Panc1 (cell line): ENCODE results near the gene CLMP. TPM values are rescaled to one million over a fixed set of nuclear protein-coding genes. Genes with fewer than 3 reads are reported as not detected.
A peak's percentile ranks its signal among the peaks of the same experiment; 100 is the strongest.

Source experiments
- ATAC-seq: fragments of 200-7000 bp; cut with Tn5 transposase; 2 replicates; pipeline ENCODE4 v1.9.1; 2020; ENCODE audit warnings: mild to moderate bottlenecking, moderate library complexity
- BruUV-seq: library from RNA; stranded (reverse); fragments of 400-500 nt; replicated peaks from 2 replicates; lab custom pipeline; 2021; lab: Mats Ljungman, UMichigan
- CTCF ChIA-PET: fragments of 300-600 bp; sonication (Branson Sonifier 250); formaldehyde crosslinking; loops from one replicate; lab custom pipeline; 2022; ENCODE audit warnings: antibody characterized with exemption; lab: Charles Lee
- POLR2A ChIA-PET: fragments of 300-600 bp; sonication (Branson Sonifier 250); formaldehyde crosslinking; loops from one replicate; lab custom pipeline; 2022; ENCODE audit warnings: antibody characterized with exemption; lab: Charles Lee
- DNase-seq: peaks from one replicate; pipeline ENCODE4 v3.0.0-alpha.2; 2010; ENCODE audit warnings: low read depth, low spot score
- H3K27ac ChIP-seq: 2 replicates; pipeline ENCODE4 v1.5.1; 2011; ENCODE audit warnings: mild to moderate bottlenecking, low read length, inconsistent platforms
- H3K27me3 ChIP-seq: fragments of 200-500 bp; sonication (Bioruptor generic); 2 replicates; pipeline ENCODE4 v1.6.0; 2014; ENCODE audit warnings: low read length, inconsistent platforms; ENCODE audit not compliant: control insufficient read depth, insufficient read depth
- H3K36me3 ChIP-seq: fragments of 200-500 bp; sonication (Bioruptor generic); 2 replicates; pipeline ENCODE4 v1.5.1; 2014; ENCODE audit warnings: inconsistent platforms, mild to moderate bottlenecking, low read length, moderate library complexity; ENCODE audit not compliant: control insufficient read depth, insufficient read depth
- H3K4me1 ChIP-seq: 2 replicates; pipeline ENCODE4 v1.5.1; 2011; ENCODE audit warnings: inconsistent platforms, mild to moderate bottlenecking, low read length, moderate library complexity; ENCODE audit not compliant: control insufficient read depth, insufficient read depth
- H3K4me3 ChIP-seq, 2 experiments: 2 replicates each; pipeline ENCODE4 v1.5.1; 2011 to 2012; ENCODE audit warnings: low read depth in 2 of 2, low read length in 2 of 2, mild to moderate bottlenecking in 2 of 2, inconsistent platforms in 1 of 2, moderate library complexity in 1 of 2
- H3K9me3 ChIP-seq: fragments of 200-500 bp; sonication (Bioruptor generic); 2 replicates; pipeline ENCODE4 v1.5.1; 2014; ENCODE audit warnings: low read depth, mild to moderate bottlenecking, inconsistent platforms, low read length, moderate library complexity; ENCODE audit not compliant: control insufficient read depth, insufficient read depth
- CTCF ChIP-seq: fragments of 450-650 bp; IDR thresholded peaks from 2 replicates; pipeline ENCODE4 v1.5.1; 2017; ENCODE audit warnings: mild to moderate bottlenecking
- POLR2AphosphoS5 ChIP-seq: IDR thresholded peaks from 2 replicates; pipeline ENCODE4 v1.6.1; 2012; ENCODE audit warnings: mild to moderate bottlenecking, low read depth, low read length, moderate library complexity
- REST ChIP-seq, 2 experiments: IDR thresholded peaks; 2 replicates each; pipeline ENCODE4 v1.6.1; 2011 to 2012; ENCODE audit warnings: low read depth in 2 of 2, control low read depth in 1 of 2, low read length in 1 of 2, mild to moderate bottlenecking in 1 of 2, moderate library complexity in 1 of 2; ENCODE audit not compliant: insufficient read depth in 1 of 2
- SIN3A ChIP-seq: IDR thresholded peaks from 2 replicates; pipeline ENCODE4 v1.6.1; 2012; ENCODE audit warnings: low read depth, mild to moderate bottlenecking, low read length, moderate library complexity, borderline replicate concordance; ENCODE audit not compliant: insufficient read depth
- TCF7L2 ChIP-seq: IDR thresholded peaks from 2 replicates; pipeline ENCODE4 v1.6.1; 2011; ENCODE audit warnings: mild to moderate bottlenecking, low read depth, low read length, inconsistent platforms
- in situ Hi-C: cut with HindIII; loops from 2 replicates; pipeline ENCODE4 v1.10.0; 2016; ENCODE audit warnings: low sequenced_read_pairs, low pct_unique_long_range_greater_than_20kb
- intact Hi-C: fragments of 100-400 bp; cut with micrococcal nuclease; formaldehyde crosslinking; loops from one replicate; pipeline ENCODE4 v1.10.0; 2022; ENCODE audit not compliant: unreplicated experiment
- total RNA-seq: library from RNA; stranded (reverse); gene quantifications from one replicate; pipeline ENCODE4 v1.2.1, GENCODE V29; 2021; ENCODE audit not compliant: unreplicated experiment

CLMP gene
- total RNA-seq, 1 experiment from 2014 or later = 1.5 TPM

GRCh38 chr11:123173040-123173855 lies 21.8 kb downstream of the CLMP start:
- H3K4me1 ChIP-seq = no peaks in the 10 kb centered on the region
- TF ChIP-seq POLR2AphosphoS5 = no peak
- no peak for TF ChIP-seq TCF7L2
- no peak for TF ChIP-seq REST (IDR thresholded peaks at IDR 0.05; ENCODE audit: insufficient read depth in 1 of 2, low read depth in 2 of 2, low read length in 1 of 2)
- no peak for TF ChIP-seq SIN3A
- TF ChIP-seq CTCF = no peak
- ATAC-seq (peak; percentile 47; the same call in 1 of the 2 replicates), DNase-seq (no peak)
- H3K9me3 ChIP-seq = no peaks in the 10 kb centered on the region
- H3K36me3 ChIP-seq = no peaks in the 10 kb centered on the region
- ChIA-PET POLR2A (no interaction called here), CTCF (no interaction called here)
- in situ Hi-C loops (no loop called here), intact Hi-C loops (no loop called here)
- H3K4me3 ChIP-seq = no peak overlapping the region
- no peak overlapping the region for H3K27ac ChIP-seq
- no peaks in the 10 kb centered on the region for H3K27me3 ChIP-seq
- BruUV-seq = no TSS peak

GRCh38 chr11:123170929-123171328 lies 24.1 kb downstream of the CLMP start:
- intact Hi-C loops (no loop called here), in situ Hi-C loops (no loop called here)
- no TSS peak for BruUV-seq
- no peaks in the 10 kb centered on the region for H3K27me3 ChIP-seq
- ChIA-PET CTCF (interaction anchor here (0.6 kb wide), 1 partner anchor 77 kb away, joined by 12 read pairs; no protein-coding TSS in a partner anchor), POLR2A (no interaction called here)
- DNase-seq (no peak), ATAC-seq (no peak)
- H3K9me3 ChIP-seq = no peaks in the 10 kb centered on the region
- H3K4me1 ChIP-seq = no peaks in the 10 kb centered on the region
- H3K27ac ChIP-seq = no peak overlapping the region
- H3K4me3 ChIP-seq = no peak overlapping the region
- TF ChIP-seq REST (IDR thresholded peaks at IDR 0.05; ENCODE audit: insufficient read depth in 1 of 2, low read depth in 2 of 2, low read length in 1 of 2) (no peak), POLR2AphosphoS5 (no peak), SIN3A (no peak), CTCF (no peak)
- no peaks in the 10 kb centered on the region for H3K36me3 ChIP-seq
